GM20431 (cell line): ENCODE results near the gene ZNF791.
"Not testable (repeated sequence)": the region's sequence is repeated elsewhere in the genome, so short reads cannot be mapped to it uniquely, and the experiment has no call there.

Experiments used
- in situ Hi-C: fragments of 300-500 bp; cut with MseI, MboI; formaldehyde crosslinking; loops from one replicate; pipeline ENCODE4 v1.15.0; 2020; ENCODE audit warnings: low sequenced_read_pairs; ENCODE audit not compliant: unreplicated experiment

Gene ZNF791

GRCh38 chr19:12628040-12629022 lies 17.6 kb downstream of the ZNF791 start:
- in situ Hi-C loops = no loop called here

GRCh38 chr19:12629215-12629614 lies 18.5 kb downstream of the ZNF791 start:
- in situ Hi-C loops = no loop called here

GRCh38 chr19:12636631-12637030 lies 25.9 kb downstream of the ZNF791 start:
- in situ Hi-C loops = no loop called here

- in situ Hi-C loops = no loop called here
Observed at GRCh38 chr19:12638611-12639182, 28.0 kb downstream of the ZNF791 start.

- in situ Hi-C loops = no loop called here
Observed at GRCh38 chr19:12639901-12640613, 29.3 kb downstream of the ZNF791 start.

GRCh38 chr19:12641456-12641855 lies 30.7 kb downstream of the ZNF791 start:
- in situ Hi-C loops = no loop called here

- in situ Hi-C loops = no loop called here
Observed at GRCh38 chr19:12642506-12642905, 31.8 kb downstream of the ZNF791 start.

- in situ Hi-C loops = not testable (repeated sequence)
Observed at GRCh38 chr19:12643716-12644115, 33.0 kb downstream of the ZNF791 start.

- in situ Hi-C loops = no loop called here
Observed at GRCh38 chr19:12646551-12646950, 35.8 kb downstream of the ZNF791 start.

- in situ Hi-C loops = no loop called here
Observed at GRCh38 chr19:12647047-12647446, 36.3 kb downstream of the ZNF791 start.

GRCh38 chr19:12647490-12648071 lies 36.9 kb downstream of the ZNF791 start:
- in situ Hi-C loops = no loop called here

GRCh38 chr19:12648088-12648487 lies 37.4 kb downstream of the ZNF791 start:
- in situ Hi-C loops = no loop called here

GRCh38 chr19:12649941-12650340 lies 39.2 kb downstream of the ZNF791 start:
- in situ Hi-C loops = no loop called here

GRCh38 chr19:12652219-12652618 lies 41.5 kb downstream of the ZNF791 start:
- in situ Hi-C loops = no loop called here

GRCh38 chr19:12655546-12655945 lies 44.8 kb downstream of the ZNF791 start:
- in situ Hi-C loops = no loop called here

- in situ Hi-C loops = no loop called here
Observed at GRCh38 chr19:12656899-12657571, 46.3 kb downstream of the ZNF791 start.

GRCh38 chr19:12657966-12658365 lies 47.2 kb downstream of the ZNF791 start:
- in situ Hi-C loops = no loop called here

GRCh38 chr19:12660980-12661379 lies 50.3 kb downstream of the ZNF791 start:
- in situ Hi-C loops = no loop called here

- in situ Hi-C loops = no loop called here
Observed at GRCh38 chr19:12664406-12665280, 53.9 kb downstream of the ZNF791 start.
